Endothelial cell (in vitro differentiated cells): ENCODE measurements around the gene MARCO. TPM values are rescaled to one million over a fixed set of nuclear protein-coding genes. Genes with fewer than 3 reads are reported as not detected.

Experiments used
- DNase-seq: peaks from one replicate; pipeline ENCODE4 v3.0.0; 2021; ENCODE audit warnings: low spot score
- H3K27ac Mint-ChIP-seq: one replicate; pipeline ENCODE4 v1.8.0; 2021; ENCODE audit warnings: mixed read lengths, inconsistent platforms; ENCODE audit not compliant: unreplicated experiment
- H3K27me3 Mint-ChIP-seq: one replicate; pipeline ENCODE4 v1.8.0; 2021; ENCODE audit warnings: mild to moderate bottlenecking, moderate library complexity, mixed read lengths, inconsistent platforms; ENCODE audit not compliant: unreplicated experiment
- H3K36me3 Mint-ChIP-seq: one replicate; pipeline ENCODE4 v1.8.0; 2021; ENCODE audit warnings: mild to moderate bottlenecking, low read depth, mixed read lengths, inconsistent platforms; ENCODE audit not compliant: unreplicated experiment
- H3K4me1 Mint-ChIP-seq: one replicate; pipeline ENCODE4 v1.8.0; 2021; ENCODE audit warnings: mild to moderate bottlenecking, mixed read lengths, inconsistent platforms; ENCODE audit not compliant: unreplicated experiment
- H3K4me3 Mint-ChIP-seq: one replicate; pipeline ENCODE4 v1.8.0; 2021; ENCODE audit warnings: mild to moderate bottlenecking, mixed read lengths, inconsistent platforms; ENCODE audit not compliant: unreplicated experiment
- H3K9me3 Mint-ChIP-seq: one replicate; pipeline ENCODE4 v1.8.0; 2021; ENCODE audit warnings: mixed read lengths, inconsistent platforms; ENCODE audit not compliant: unreplicated experiment
- total RNA-seq: library from RNA; stranded (reverse); fragmentation: NEBNext Ultra II Directional; extraction: Animal tissue kit (Norgen Biotek cat#: 25700); gene quantifications from one replicate; pipeline ENCODE4 v1.2.1, GENCODE V29; 2021; ENCODE audit not compliant: unreplicated experiment
- TF ChIP-seq, protein P1 (sequence below): fragments of 200-600 bp; sonication (generic); IDR thresholded peaks from one replicate; pipeline ENCODE4 v1.5.0; 2021; ENCODE audit warnings: antibody characterized with exemption; ENCODE audit not compliant: unreplicated experiment

The MARCO gene
- total RNA-seq, 1 donor from 2014 or later: not detected

DNA sequence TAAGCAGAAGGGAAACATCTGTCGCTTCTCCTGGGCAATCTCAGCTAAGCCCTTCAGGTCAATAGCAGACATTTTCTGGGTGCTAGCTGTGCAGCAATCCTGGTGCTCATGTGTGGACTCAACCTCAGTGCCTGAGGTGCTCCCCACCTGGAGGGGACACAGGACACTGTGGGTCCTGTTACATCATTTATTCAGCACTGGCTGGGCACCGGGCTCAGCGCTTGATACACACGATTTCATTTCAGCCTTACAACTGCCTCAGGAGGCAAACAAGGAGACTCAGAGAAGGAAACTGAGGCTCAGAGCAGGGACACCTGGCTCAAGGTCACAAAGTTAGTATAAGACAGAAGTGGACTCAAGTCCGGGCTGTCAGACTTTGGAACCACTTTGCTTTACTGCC is 46.7 kb downstream of the MARCO start:
- peaks cover 3% of the 10 kb centered on the region for H3K27me3 Mint-ChIP-seq
- DNase-seq: no peak
- TF ChIP-seq, protein P1, sequence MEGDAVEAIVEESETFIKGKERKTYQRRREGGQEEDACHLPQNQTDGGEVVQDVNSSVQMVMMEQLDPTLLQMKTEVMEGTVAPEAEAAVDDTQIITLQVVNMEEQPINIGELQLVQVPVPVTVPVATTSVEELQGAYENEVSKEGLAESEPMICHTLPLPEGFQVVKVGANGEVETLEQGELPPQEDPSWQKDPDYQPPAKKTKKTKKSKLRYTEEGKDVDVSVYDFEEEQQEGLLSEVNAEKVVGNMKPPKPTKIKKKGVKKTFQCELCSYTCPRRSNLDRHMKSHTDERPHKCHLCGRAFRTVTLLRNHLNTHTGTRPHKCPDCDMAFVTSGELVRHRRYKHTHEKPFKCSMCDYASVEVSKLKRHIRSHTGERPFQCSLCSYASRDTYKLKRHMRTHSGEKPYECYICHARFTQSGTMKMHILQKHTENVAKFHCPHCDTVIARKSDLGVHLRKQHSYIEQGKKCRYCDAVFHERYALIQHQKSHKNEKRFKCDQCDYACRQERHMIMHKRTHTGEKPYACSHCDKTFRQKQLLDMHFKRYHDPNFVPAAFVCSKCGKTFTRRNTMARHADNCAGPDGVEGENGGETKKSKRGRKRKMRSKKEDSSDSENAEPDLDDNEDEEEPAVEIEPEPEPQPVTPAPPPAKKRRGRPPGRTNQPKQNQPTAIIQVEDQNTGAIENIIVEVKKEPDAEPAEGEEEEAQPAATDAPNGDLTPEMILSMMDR: no peak
- H3K9me3 Mint-ChIP-seq: no peaks in the 10 kb centered on the region
- H3K27ac Mint-ChIP-seq: no peak overlapping the region
- no peaks in the 10 kb centered on the region for H3K36me3 Mint-ChIP-seq
- H3K4me1 Mint-ChIP-seq: no peaks in the 10 kb centered on the region
- H3K4me3 Mint-ChIP-seq: no peak overlapping the region

GRCh38 chr2:118989481-118989880 is 47.5 kb downstream of the MARCO start:
- no peak for DNase-seq
- Mint-ChIP-seq H3K27ac (no peak overlapping the region), H3K4me3 (no peak overlapping the region), H3K4me1 (no peaks in the 10 kb centered on the region), H3K36me3 (no peaks in the 10 kb centered on the region), H3K27me3 (peaks cover 3% of the 10 kb centered on the region), H3K9me3 (no peaks in the 10 kb centered on the region)
- TF ChIP-seq, protein P1: no peak

DNA sequence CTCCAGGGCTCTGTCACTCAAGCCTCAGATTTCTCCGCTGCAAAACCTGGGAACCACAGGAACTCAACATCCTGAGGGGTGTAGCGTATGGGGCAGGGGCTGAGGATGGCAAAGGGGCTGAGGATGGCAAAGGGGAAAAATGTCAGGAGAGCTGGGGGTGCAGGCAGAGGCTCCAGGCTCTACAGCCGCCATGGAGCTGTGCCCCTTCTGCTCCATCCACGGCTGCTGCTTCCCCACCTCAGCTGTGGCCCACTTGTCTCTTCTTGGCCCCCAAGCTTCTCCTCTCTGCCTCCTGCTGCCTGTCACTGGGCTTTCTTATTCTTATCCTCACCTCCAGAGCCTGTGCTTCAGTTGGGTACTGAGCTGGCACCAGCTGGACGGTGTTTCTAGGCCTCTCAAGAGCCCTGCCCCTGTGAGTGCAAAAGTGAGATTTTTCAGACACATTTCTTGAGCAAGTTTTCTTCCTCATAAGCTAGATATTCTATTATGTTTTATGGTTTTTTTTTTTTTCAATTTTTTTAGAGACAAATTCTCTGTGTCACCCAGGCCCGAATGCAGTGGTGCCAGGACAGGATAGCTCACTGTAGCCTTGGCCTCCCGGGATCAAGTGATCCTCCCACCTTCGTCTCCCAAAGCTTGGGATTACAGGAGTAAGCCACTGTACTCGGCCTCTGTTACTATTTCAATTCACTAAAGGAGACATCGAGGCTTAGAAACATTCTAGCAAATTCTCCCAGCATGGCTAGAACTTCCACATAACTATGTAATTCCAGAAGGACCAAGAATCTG is 49.0 kb downstream of the MARCO start:
- H3K27me3 Mint-ChIP-seq: peaks cover 3% of the 10 kb centered on the region
- H3K36me3 Mint-ChIP-seq: no peaks in the 10 kb centered on the region
- H3K4me1 Mint-ChIP-seq: no peaks in the 10 kb centered on the region
- no peak for DNase-seq
- H3K9me3 Mint-ChIP-seq: no peaks in the 10 kb centered on the region
- H3K27ac Mint-ChIP-seq: no peak overlapping the region
- H3K4me3 Mint-ChIP-seq: no peak overlapping the region
- TF ChIP-seq, protein P1: no peak

- no peak for DNase-seq
- Mint-ChIP-seq H3K27ac (no peak overlapping the region), H3K9me3 (no peaks in the 10 kb centered on the region), H3K27me3 (peaks cover 3% of the 10 kb centered on the region), H3K4me3 (no peak overlapping the region), H3K4me1 (no peaks in the 10 kb centered on the region), H3K36me3 (no peaks in the 10 kb centered on the region)
- TF ChIP-seq, protein P1: no peak
These were observed 49.6 kb downstream of the MARCO start for GRCh38 chr2:118991554-118991953.

DNA sequence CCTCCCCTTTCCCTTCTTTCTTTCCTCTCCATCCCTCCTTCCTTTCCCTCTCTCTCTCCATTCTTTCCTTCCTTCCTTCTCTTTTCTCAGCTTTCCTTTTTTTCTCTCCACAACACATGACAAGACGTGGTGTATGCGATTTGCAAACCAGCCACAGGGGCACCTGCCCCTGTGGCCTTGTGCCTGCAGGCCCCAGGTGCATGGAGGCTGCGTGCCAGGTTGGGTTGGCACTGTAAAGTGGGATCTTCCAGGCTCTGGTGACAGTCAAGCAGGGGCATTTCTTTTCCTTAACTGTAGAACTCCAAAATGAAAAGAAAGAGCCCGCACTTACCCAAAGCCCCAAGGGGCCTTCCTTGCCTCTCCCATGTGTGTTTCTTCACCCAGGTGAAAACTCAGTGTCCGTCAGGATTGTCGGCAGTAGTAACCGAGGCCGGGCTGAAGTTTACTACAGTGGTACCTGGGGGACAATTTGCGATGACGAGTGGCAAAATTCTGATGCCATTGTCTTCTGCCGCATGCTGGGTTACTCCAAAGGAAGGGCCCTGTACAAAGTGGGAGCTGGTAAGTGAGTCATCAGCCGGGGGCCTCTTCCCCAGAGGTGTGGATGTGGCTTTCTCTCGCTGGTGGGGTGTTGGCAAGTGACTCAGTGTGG is 50.9 kb downstream of the MARCO start:
- no peaks in the 10 kb centered on the region for H3K27me3 Mint-ChIP-seq
- H3K4me3 Mint-ChIP-seq: no peak overlapping the region

More for the DNA sequence above, 50.9 kb downstream of the MARCO start:
- no peak for DNase-seq
- H3K9me3 Mint-ChIP-seq: no peaks in the 10 kb centered on the region
- H3K27ac Mint-ChIP-seq: no peak overlapping the region
- H3K36me3 Mint-ChIP-seq: no peaks in the 10 kb centered on the region
- H3K4me1 Mint-ChIP-seq: no peaks in the 10 kb centered on the region
- TF ChIP-seq, protein P1: no peak
